Coronary artery (tissue), 2 donors: ENCODE results near the gene CNKSR1.
"Not testable (repeated sequence)": the region's sequence is repeated elsewhere in the genome, so short reads cannot be mapped to it uniquely, and the experiment has no call there.

Experiments used
- DNase-seq: peaks from one replicate; pipeline ENCODE4 v3.0.0-alpha.2; 2017; ENCODE audit warnings: low spot score
- H3K27ac ChIP-seq, 2 donors: fragments of 200-600 bp; sonication (generic); one replicate each; pipeline ENCODE4 v1.5.1; 2016 to 2019
- H3K4me3 ChIP-seq: fragments of 200-600 bp; sonication (generic); 2 replicates; pipeline ENCODE4 v1.5.1; 2016; ENCODE audit warnings: mild to moderate bottlenecking, moderate library complexity
- CTCF ChIP-seq: fragments of 200-600 bp; sonication (generic); IDR thresholded peaks from one replicate; pipeline ENCODE4 v1.5.1; 2019; ENCODE audit warnings: antibody characterized with exemption

CNKSR1 gene

GRCh38 chr1:26215246-26215645 lies 38.0 kb downstream of the CNKSR1 start:
- Histone ChIP-seq H3K4me3 (no peak overlapping the region), H3K27ac (no peak overlapping the region)
- TF ChIP-seq CTCF = no peak
- no peak for DNase-seq

GRCh38 chr1:26218906-26219494 lies 41.7 kb downstream of the CNKSR1 start:
- no peak for TF ChIP-seq CTCF
- Histone ChIP-seq H3K27ac (no peak overlapping the region), H3K4me3 (no peak overlapping the region)
- DNase-seq = no peak

DNA sequence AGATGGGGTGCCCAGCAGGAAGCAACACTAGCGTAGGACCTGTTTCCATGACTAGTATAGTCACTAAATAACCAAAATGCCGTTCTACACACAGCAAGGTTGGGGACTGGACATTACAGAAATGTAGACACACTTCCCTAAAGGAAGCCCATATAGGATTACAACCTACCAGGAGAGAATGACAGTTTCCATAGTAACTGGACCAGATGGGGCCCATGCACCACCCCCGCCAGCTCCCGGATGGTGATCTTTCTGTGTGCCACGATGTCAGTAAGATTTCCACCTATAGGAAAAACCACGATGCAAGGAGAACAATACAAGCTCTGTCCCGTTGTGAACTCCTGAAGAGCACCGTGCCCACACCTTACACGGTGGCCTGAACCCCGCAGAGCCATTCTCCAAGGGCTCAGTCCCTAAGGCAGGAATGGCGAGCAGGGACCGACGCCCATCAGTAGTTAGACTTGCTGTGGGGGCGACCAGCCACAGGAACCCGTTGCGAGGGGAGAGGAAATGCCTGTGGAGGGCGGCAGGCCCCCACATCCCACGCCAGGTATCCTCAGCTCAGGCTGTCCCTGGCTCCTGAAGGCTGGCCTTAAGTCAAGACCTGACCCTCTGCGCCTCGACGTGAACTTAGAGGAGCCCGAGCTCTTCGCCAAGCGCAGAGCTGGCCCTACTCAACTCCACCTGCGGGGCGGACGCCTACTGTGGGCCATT lies 43.1 kb downstream of the CNKSR1 start:
- H3K27ac ChIP-seq = no peak overlapping the region
- no peak overlapping the region for H3K4me3 ChIP-seq
- TF ChIP-seq CTCF = no peak
- DNase-seq = no peak

- DNase-seq = no peak
- Histone ChIP-seq H3K4me3 (no peak overlapping the region), H3K27ac (no peak overlapping the region)
- TF ChIP-seq CTCF = no peak
Observed at GRCh38 chr1:26221094-26221493, 43.8 kb downstream of the CNKSR1 start.

- Histone ChIP-seq H3K27ac (no peak overlapping the region), H3K4me3 (peak overlapping the region; percentile 68)
- no peak for DNase-seq
- TF ChIP-seq CTCF = no peak
Observed at GRCh38 chr1:26224606-26225005, 47.3 kb downstream of the CNKSR1 start.

DNA sequence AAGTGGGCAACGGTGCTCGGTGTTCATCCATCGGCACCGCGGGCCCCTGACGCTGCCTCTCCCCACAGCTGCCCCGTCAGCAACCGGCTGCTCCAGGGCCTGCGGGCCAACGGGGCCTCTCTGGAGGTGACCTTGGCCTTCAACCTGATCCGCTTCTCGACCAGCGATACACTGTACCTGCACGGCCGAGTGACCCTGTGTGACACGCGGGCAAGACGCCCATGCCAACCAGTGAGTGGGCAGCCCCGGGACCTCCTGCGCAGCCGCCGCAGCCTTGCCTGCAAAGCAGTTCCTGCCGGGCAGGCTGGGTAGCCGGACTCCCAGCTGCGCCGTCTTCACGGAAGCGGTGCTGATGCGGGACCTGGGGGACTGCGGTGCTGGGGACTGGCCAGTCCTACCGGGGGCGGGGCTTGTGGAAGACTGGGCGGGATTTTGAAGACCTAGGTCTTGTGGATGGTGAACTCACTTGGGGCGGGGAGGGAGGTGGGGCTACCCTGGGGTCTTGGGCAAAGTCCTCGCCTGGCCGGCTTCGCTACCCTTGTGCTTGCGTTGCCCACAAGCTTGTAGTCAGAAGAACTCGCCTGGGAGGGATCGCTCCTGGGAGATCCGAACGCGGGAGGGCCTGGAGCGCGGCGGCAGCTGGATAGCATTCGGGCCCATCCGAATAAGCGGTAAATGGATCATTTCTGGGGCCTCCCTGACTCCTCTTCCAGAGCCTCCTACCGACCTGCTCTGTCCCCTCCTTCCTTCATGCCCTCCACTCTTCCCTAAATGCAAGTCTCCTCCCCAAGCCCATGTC lies 47.9 kb downstream of the CNKSR1 start:
- Histone ChIP-seq H3K27ac (no peak overlapping the region), H3K4me3 (peak overlapping the region; percentile 68)
- DNase-seq = peak; percentile 47
- no peak for TF ChIP-seq CTCF

- H3K27ac ChIP-seq, DNase-seq, H3K4me3 ChIP-seq: not testable (repeated sequence)
Observed at GRCh38 chr1:26230682-26231081, 53.4 kb downstream of the CNKSR1 start.
